ENCODE data around the gene LUM. TPM values are rescaled to one million over a fixed set of nuclear protein-coding genes. Genes with fewer than 3 reads are reported as not detected.

The LUM gene
- total RNA-seq, 1 donor from 2014 or later, result 33.9 TPM

GRCh38 chr12:91143206-91143605 is 31.9 kb upstream of the LUM start:
- TF ChIP-seq, protein P1, sequence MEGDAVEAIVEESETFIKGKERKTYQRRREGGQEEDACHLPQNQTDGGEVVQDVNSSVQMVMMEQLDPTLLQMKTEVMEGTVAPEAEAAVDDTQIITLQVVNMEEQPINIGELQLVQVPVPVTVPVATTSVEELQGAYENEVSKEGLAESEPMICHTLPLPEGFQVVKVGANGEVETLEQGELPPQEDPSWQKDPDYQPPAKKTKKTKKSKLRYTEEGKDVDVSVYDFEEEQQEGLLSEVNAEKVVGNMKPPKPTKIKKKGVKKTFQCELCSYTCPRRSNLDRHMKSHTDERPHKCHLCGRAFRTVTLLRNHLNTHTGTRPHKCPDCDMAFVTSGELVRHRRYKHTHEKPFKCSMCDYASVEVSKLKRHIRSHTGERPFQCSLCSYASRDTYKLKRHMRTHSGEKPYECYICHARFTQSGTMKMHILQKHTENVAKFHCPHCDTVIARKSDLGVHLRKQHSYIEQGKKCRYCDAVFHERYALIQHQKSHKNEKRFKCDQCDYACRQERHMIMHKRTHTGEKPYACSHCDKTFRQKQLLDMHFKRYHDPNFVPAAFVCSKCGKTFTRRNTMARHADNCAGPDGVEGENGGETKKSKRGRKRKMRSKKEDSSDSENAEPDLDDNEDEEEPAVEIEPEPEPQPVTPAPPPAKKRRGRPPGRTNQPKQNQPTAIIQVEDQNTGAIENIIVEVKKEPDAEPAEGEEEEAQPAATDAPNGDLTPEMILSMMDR (conservative IDR thresholded peaks at IDR 0.05), result no peak
- Mint-ChIP-seq H3K36me3 (ENCODE audit: low read depth) (no peaks in the 10 kb centered on the region), H3K4me1 (peaks cover 5% of the 10 kb centered on the region), H3K9me3 (no peaks in the 10 kb centered on the region), H3K27ac (ENCODE audit: unreplicated experiment) (no peak overlapping the region), H3K27me3 (ENCODE audit: low read depth) (no peaks in the 10 kb centered on the region), H3K4me3 (no peak overlapping the region)
- DNase-seq (ENCODE audit: low read depth, low spot score), result no peak

DNA sequence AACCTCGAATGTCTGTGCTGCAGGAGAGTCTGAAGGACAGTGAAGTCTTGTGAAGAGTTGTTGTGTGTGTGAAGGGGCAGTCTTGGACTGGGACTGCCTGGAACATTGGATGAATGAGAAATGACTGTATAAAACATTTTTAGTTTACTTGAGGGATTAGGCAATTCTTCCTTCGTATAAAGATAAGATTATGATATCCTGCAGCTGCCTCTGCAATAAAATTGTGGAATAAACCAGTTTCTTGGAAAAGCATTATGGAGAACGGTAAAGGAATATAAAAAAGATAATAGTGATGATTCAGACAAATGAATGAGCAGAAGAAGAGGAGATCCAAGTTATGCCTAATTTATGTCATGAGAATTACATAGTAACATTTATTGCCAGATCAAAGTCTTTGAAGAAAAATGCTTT is 30.9 kb upstream of the LUM start:
- H3K4me1 Mint-ChIP-seq, result peaks cover 5% of the 10 kb centered on the region
- DNase-seq (ENCODE audit: low read depth, low spot score), result no peak
- H3K9me3 Mint-ChIP-seq, result peaks cover 2% of the 10 kb centered on the region
- H3K27ac Mint-ChIP-seq (ENCODE audit: unreplicated experiment), result no peak overlapping the region
- no peaks in the 10 kb centered on the region for H3K27me3 Mint-ChIP-seq (ENCODE audit: low read depth)
- H3K4me3 Mint-ChIP-seq, result no peak overlapping the region
- TF ChIP-seq, protein P1 (conservative IDR thresholded peaks at IDR 0.05), result no peak
- H3K36me3 Mint-ChIP-seq (ENCODE audit: low read depth), result no peaks in the 10 kb centered on the region

DNA sequence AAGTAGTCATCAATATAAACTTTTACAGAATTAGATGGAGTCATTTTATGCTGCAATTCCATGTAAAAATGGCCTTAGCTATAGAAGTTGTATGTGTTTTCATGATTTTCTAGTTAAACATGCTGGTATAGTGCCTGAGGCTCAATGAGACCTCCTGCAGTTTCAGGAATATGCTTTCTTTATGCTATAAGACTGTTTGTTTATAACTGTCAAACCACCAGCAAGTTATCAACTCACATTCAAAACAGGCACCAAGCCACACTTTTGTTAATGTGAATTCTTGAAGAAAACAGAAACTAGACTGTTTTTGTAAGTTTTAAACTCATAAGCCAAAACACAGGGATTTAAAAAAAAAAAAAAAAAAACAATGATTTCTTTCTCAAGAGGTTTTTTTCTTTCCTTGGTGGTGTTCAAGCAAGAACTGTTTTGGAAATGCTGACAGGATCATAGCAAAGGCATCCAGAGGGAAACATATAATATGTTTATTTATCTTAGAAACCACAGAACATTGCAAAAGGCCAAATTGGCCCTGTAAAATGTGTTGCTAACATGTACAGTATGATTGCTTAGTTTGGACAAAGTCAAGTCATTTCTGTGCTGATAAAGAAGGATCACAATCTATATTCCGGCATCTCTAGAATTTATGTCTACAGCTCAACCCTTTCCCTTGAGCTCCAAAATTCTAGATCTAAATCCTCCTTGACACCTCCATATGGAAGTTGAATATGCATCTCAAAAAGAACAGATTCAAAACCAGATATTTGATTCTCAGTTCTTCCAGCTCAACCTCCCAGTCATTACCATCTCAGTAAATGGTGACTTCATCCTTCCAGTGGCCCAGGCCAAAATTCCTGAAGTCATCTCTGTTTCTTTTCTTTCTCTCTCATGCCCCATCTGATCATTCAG is 29.0 kb upstream of the LUM start:
- DNase-seq (ENCODE audit: low read depth, low spot score), result no peak
- no peak overlapping the region for H3K4me3 Mint-ChIP-seq
- peaks cover 5% of the 10 kb centered on the region for H3K4me1 Mint-ChIP-seq
- no peaks in the 10 kb centered on the region for H3K27me3 Mint-ChIP-seq (ENCODE audit: low read depth)
- peaks cover 1% of the 10 kb centered on the region for H3K36me3 Mint-ChIP-seq (ENCODE audit: low read depth)
- peaks cover 3% of the 10 kb centered on the region for H3K9me3 Mint-ChIP-seq
- H3K27ac Mint-ChIP-seq (ENCODE audit: unreplicated experiment), result no peak overlapping the region
- TF ChIP-seq, protein P1 (conservative IDR thresholded peaks at IDR 0.05), result no peak

DNA sequence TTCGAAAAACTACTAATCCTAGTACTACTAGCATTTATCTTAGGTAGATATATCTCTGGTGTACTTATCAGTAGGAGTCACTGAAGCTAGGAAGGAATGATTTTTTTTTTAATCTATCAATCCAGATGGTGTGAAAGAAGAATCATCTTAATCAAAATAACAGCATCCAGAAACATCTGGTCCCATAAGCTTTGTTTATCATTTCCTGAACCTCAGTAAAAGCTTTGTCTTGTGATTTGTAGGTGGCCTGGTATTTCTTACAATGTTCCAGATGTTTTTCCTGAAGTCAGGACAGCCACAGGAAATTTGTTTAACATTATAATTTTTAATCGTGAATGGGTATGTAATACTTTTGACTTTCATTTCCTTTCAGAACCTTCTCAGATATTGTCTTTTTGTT is 28.0 kb upstream of the LUM start:
- TF ChIP-seq, protein P1 (conservative IDR thresholded peaks at IDR 0.05), result no peak
- Mint-ChIP-seq H3K9me3 (peaks cover 6% of the 10 kb centered on the region), H3K4me3 (no peak overlapping the region), H3K4me1 (peaks cover 5% of the 10 kb centered on the region), H3K27ac (ENCODE audit: unreplicated experiment) (no peak overlapping the region), H3K27me3 (ENCODE audit: low read depth) (no peaks in the 10 kb centered on the region), H3K36me3 (ENCODE audit: low read depth) (peaks cover 3% of the 10 kb centered on the region)
- no peak for DNase-seq (ENCODE audit: low read depth, low spot score)

- H3K4me1 Mint-ChIP-seq, result peaks cover 5% of the 10 kb centered on the region
- H3K4me3 Mint-ChIP-seq, result no peak overlapping the region
These were observed 27.1 kb upstream of the LUM start for GRCh38 chr12:91138337-91138920.

More at GRCh38 chr12:91138337-91138920, 27.1 kb upstream of the LUM start:
- H3K27me3 Mint-ChIP-seq (ENCODE audit: low read depth), result no peaks in the 10 kb centered on the region
- H3K9me3 Mint-ChIP-seq, result peaks cover 6% of the 10 kb centered on the region
- TF ChIP-seq, protein P1 (conservative IDR thresholded peaks at IDR 0.05), result no peak
- no peak for DNase-seq (ENCODE audit: low read depth, low spot score)
- peaks cover 3% of the 10 kb centered on the region for H3K36me3 Mint-ChIP-seq (ENCODE audit: low read depth)
- H3K27ac Mint-ChIP-seq (ENCODE audit: unreplicated experiment), result no peak overlapping the region
